Activated naive CD8-positive, alpha-beta T cell (primary cell): Measurements from ENCODE around the gene ATRN.
A peak's percentile ranks its signal among the peaks of the same experiment; 100 is the strongest.
"Not testable (repeated sequence)": the region's sequence is repeated elsewhere in the genome, so short reads cannot be mapped to it uniquely, and the experiment has no call there.

Source experiments
- H3K27ac Mint-ChIP-seq: one replicate; pipeline ENCODE4 v1.8.0; 2021; ENCODE audit warnings: mixed read lengths
- H3K27me3 Mint-ChIP-seq: one replicate; pipeline ENCODE4 v1.8.0; 2021; ENCODE audit warnings: mixed read lengths
- H3K36me3 Mint-ChIP-seq: one replicate; pipeline ENCODE4 v1.8.0; 2021; ENCODE audit warnings: mixed read lengths
- H3K4me1 Mint-ChIP-seq: one replicate; pipeline ENCODE4 v1.8.0; 2021; ENCODE audit warnings: low read depth, mixed read lengths
- H3K4me3 Mint-ChIP-seq: one replicate; pipeline ENCODE4 v1.8.0; 2021; ENCODE audit warnings: mild to moderate bottlenecking, mixed read lengths
- H3K9me3 Mint-ChIP-seq: one replicate; pipeline ENCODE4 v1.8.0; 2021; ENCODE audit warnings: low read depth, mixed read lengths

ATRN gene

DNA sequence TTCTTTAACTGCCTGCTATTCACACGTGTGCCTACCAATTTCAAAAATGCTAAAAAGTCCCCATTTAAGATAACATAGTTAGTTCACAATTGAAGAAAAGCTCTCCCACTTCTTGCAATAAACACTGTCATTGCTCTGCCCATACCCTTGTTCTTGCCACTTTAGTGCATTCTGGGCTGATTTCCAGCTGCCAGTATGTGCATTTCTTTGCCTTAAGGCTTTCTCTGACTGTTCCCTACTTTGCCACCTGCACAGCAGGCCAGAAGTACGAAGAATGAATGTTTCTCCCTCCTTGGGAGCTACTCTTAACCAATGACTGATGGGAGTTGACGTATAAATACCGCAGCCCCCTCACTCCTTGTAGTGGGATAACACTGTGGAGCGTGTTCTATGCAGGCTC, 16.0 kb upstream of the ATRN start:
- no peak overlapping the region for H3K27ac Mint-ChIP-seq
- H3K4me3 Mint-ChIP-seq: no peak overlapping the region
- peaks cover 2% of the 10 kb centered on the region for H3K27me3 Mint-ChIP-seq
- H3K36me3 Mint-ChIP-seq: no peaks in the 10 kb centered on the region
- H3K4me1 Mint-ChIP-seq: no peaks in the 10 kb centered on the region
- no peaks in the 10 kb centered on the region for H3K9me3 Mint-ChIP-seq

- H3K27ac Mint-ChIP-seq: no peak overlapping the region
- no peak overlapping the region for H3K4me3 Mint-ChIP-seq
- no peaks in the 10 kb centered on the region for H3K4me1 Mint-ChIP-seq
- H3K9me3 Mint-ChIP-seq: no peaks in the 10 kb centered on the region
- H3K36me3 Mint-ChIP-seq: no peaks in the 10 kb centered on the region
- peaks cover 2% of the 10 kb centered on the region for H3K27me3 Mint-ChIP-seq
Measured at GRCh38 chr20:3456648-3457047, 14.2 kb upstream of the ATRN start.

GRCh38 chr20:3459881-3460307, 10.9 kb upstream of the ATRN start:
- Mint-ChIP-seq H3K27me3 (peaks cover under 1% of the 10 kb centered on the region), H3K4me3 (no peak overlapping the region), H3K9me3 (no peaks in the 10 kb centered on the region), H3K36me3 (no peaks in the 10 kb centered on the region), H3K4me1 (no peaks in the 10 kb centered on the region), H3K27ac (no peak overlapping the region)

DNA sequence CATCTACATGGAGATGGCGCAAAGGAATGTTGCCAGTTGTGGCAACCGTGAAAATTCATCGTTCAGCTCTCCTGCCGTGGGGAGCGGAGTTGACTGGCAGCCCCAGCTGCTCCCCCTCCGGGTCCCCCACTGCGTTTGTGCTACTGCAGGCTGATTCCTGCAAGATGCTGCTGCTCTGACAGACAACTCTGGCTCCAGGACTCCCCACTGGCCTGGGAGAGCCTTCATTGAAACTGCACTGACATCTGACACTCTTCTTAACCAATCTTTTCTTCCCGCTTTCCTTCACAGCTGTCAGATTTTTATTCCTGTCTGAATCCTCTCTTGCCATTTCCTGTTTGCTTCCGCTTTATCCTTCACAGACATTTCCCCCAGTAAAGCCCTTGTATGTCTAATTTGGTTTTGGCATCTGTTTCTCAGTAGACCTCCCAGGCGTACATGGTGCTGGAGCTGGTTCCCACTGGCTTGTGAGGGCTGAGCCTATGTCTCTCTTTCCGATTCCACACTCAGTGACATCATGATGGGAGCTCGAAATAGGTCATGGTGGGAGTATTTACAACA, 9.5 kb upstream of the ATRN start:
- peaks cover 1% of the 10 kb centered on the region for H3K27me3 Mint-ChIP-seq
- no peaks in the 10 kb centered on the region for H3K4me1 Mint-ChIP-seq
- no peaks in the 10 kb centered on the region for H3K9me3 Mint-ChIP-seq
- no peak overlapping the region for H3K27ac Mint-ChIP-seq
- H3K4me3 Mint-ChIP-seq: no peak overlapping the region
- no peaks in the 10 kb centered on the region for H3K36me3 Mint-ChIP-seq

DNA sequence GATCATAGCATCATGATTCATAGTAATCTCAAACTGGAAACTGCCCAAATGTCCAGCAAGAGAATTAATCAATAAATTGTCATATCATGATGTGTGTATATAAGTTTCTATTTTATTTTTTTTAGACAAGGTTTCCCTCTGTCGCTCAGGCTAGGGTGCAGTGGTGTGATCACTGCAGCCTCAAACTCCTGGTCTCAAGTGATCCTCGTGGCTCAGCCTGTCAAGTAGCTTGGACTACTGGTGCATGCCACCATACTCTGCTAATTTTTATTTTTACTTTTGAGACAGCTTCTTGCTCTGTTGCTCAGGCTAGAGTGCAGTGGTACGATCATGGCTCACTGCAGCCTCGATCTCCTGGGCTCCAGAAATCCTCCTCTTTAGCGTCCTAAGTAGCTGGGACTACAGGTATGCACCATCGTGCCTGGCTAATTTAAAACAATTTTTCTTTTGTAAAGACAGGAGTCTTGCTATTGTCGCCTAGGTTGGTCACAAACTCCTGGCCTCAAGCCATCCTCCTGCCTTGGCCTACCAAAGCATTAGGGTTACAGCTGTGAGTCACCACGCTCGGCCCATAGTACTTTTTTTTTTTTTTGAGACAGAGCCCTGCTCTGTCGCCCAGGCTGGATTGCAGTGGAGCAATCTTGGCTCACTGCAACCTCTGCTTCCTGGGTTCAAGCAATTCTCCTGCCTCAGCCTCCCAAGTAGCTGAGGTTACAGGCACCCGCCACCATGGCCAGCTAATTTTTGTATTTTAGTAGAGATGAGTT, 8.7 kb upstream of the ATRN start:
- no peak overlapping the region for H3K27ac Mint-ChIP-seq
- no peaks in the 10 kb centered on the region for H3K9me3 Mint-ChIP-seq
- no peak overlapping the region for H3K4me3 Mint-ChIP-seq
- no peaks in the 10 kb centered on the region for H3K36me3 Mint-ChIP-seq
- peaks cover 3% of the 10 kb centered on the region for H3K27me3 Mint-ChIP-seq
- H3K4me1 Mint-ChIP-seq: no peaks in the 10 kb centered on the region

DNA sequence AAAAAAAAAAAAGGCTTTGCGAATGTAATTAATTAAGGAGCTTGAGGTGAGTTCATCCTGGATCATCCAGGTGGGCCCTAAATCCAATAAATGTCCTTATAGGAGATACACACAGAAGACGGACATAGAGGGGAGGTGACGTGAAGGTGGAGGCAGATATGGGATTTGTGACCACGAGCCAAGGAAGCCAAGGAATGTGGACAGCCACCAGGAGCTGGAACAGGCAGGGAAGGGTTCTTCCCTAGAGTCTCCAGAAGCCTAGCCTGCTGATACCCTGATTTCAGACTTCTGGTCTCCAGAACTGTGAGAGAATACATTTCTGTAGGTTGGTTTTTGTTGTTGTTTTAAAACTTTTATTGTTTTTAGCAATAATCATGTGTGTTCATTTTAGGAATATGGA, 6.7 kb upstream of the ATRN start:
- no peaks in the 10 kb centered on the region for H3K36me3 Mint-ChIP-seq
- no peaks in the 10 kb centered on the region for H3K4me1 Mint-ChIP-seq
- peaks cover 3% of the 10 kb centered on the region for H3K27me3 Mint-ChIP-seq
- no peak overlapping the region for H3K27ac Mint-ChIP-seq
- no peaks in the 10 kb centered on the region for H3K9me3 Mint-ChIP-seq
- H3K4me3 Mint-ChIP-seq: no peak overlapping the region

GRCh38 chr20:3465301-3465700, 5.5 kb upstream of the ATRN start:
- H3K36me3 Mint-ChIP-seq: no peaks in the 10 kb centered on the region
- H3K4me3 Mint-ChIP-seq: no peak overlapping the region
- peaks cover 2% of the 10 kb centered on the region for H3K4me1 Mint-ChIP-seq
- H3K27ac Mint-ChIP-seq: no peak overlapping the region
- H3K27me3 Mint-ChIP-seq: peaks cover 3% of the 10 kb centered on the region
- no peaks in the 10 kb centered on the region for H3K9me3 Mint-ChIP-seq

- peak overlapping the region; percentile 87 for H3K4me3 Mint-ChIP-seq
- H3K9me3 Mint-ChIP-seq: no peaks in the 10 kb centered on the region
- peak overlapping the region; percentile 64 for H3K27ac Mint-ChIP-seq
- peaks cover 34% of the 10 kb centered on the region for H3K4me1 Mint-ChIP-seq
- H3K36me3 Mint-ChIP-seq: peaks cover 3% of the 10 kb centered on the region
- peaks cover 3% of the 10 kb centered on the region for H3K27me3 Mint-ChIP-seq
Measured at GRCh38 chr20:3470208-3470626, 601 bp upstream of the ATRN start.

- Mint-ChIP-seq H3K27ac (peak overlapping the region; percentile 64), H3K36me3 (peaks cover 3% of the 10 kb centered on the region), H3K9me3 (no peaks in the 10 kb centered on the region), H3K4me1 (peaks cover 34% of the 10 kb centered on the region), H3K4me3 (peak overlapping the region; percentile 95), H3K27me3 (peaks cover 1% of the 10 kb centered on the region)
Measured at GRCh38 chr20:3471397-3472021, 691 bp downstream of the ATRN start.

DNA sequence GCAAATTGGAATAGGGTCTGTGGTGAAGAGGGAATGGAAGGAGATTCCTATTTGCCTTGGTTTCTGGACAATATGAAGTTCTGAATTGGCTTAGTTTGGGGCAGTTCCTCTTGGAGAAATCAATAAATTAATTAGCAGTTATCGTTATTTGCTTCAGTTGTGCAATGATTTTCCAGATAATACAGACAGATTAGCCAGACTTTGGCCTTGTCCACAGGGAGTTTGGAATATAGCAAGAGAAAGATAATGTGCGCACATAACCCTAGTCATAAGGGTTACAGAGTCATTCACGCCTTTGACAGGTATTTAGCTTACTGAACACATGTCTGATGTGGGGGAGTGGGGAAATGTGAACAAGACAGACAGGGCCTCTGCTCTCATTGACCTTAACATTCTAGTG, 1.3 kb downstream of the ATRN start:
- H3K27me3 Mint-ChIP-seq: no peaks in the 10 kb centered on the region
- H3K27ac Mint-ChIP-seq: peak overlapping the region; percentile 64
- peak overlapping the region; percentile 95 for H3K4me3 Mint-ChIP-seq
- no peaks in the 10 kb centered on the region for H3K9me3 Mint-ChIP-seq
- peaks cover 3% of the 10 kb centered on the region for H3K36me3 Mint-ChIP-seq
- H3K4me1 Mint-ChIP-seq: peaks cover 34% of the 10 kb centered on the region

DNA sequence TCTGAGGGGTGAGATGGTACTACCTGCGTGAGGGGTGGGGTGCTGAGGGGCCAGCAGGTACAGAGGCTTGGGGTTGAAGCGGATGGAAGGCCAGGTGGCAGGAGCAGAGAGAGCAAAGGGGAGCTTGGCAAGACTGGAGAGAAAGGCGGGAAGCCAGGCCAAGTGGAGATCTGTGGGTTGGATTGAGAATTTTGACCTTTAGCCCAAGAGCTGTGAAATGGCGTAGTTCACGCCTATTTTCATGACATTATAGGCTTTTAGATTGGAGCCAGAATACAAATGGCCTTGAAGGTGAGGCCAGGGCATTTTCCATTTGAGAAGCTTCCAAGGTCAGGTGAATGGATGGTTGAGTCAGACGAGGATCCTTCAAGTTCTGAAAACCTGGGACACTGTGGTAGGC, 2.5 kb downstream of the ATRN start:
- no peaks in the 10 kb centered on the region for H3K27me3 Mint-ChIP-seq
- H3K36me3 Mint-ChIP-seq: peaks cover 3% of the 10 kb centered on the region
- peak overlapping the region; percentile 95 for H3K4me3 Mint-ChIP-seq
- H3K9me3 Mint-ChIP-seq: no peaks in the 10 kb centered on the region
- H3K4me1 Mint-ChIP-seq: peaks cover 37% of the 10 kb centered on the region
- H3K27ac Mint-ChIP-seq: no peak overlapping the region

DNA sequence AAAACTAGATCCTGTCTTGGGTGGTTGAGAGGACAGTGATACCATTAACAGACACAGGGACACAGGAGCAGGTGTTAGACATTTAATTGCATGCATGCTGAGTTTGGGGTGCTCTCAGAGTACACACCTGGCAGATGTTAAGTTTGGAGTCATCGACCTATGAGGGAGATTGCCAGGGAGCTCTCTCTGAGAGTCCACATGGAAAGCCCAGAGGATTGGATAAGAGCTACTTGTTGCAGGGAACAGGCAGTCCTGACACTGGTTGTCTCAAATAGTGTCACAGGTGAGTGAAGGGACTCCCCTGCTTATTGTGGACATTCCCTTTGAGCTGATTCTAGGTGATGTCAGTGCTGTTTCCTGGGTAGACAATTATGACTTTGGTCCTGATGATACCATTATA, 3.1 kb downstream of the ATRN start:
- Mint-ChIP-seq H3K36me3 (peaks cover 3% of the 10 kb centered on the region), H3K4me3 (peak overlapping the region; percentile 8), H3K27ac (no peak overlapping the region)

DNA sequence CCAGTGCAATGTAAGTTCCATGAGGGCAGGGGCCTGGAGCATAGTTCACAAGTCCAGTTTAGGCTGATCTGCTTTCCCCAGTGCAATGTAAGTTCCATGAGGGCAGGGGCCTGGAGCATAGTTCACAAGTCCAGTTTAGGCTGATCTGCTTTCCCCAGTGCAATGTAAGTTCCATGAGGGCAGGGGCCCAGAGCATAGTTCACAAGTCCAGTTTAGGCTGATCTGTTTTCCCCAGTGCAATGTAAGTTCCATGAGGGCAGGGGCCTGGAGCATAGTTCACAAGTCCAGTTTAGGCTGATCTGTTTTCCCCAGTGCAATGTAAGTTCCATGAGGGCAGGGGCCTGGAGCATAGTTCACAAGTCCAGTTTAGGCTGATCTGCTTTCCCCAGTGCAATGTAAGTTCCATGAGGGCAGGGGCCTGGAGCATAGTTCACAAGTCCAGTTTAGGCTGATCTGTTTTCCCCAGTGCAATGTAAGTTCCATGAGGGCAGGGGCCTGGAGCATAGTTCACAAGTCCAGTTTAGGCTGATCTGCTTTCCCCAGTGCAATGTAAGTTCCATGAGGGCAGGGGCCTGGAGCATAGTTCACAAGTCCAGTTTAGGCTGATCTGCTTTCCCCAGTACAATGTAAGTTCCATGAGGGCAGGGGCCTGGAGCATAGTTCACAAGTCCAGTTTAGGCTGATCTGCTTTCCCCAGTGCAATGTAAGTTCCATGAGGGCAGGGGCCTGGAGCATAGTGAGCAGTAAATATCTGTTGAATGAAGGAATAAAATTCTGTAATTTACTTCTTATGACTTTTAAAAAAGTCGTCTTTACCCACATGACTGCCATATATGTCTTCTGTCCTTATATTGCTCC, 6.4 kb downstream of the ATRN start:
- H3K9me3 Mint-ChIP-seq, H3K4me3 Mint-ChIP-seq, H3K27ac Mint-ChIP-seq, H3K27me3 Mint-ChIP-seq, H3K36me3 Mint-ChIP-seq: not testable (repeated sequence)
- H3K4me1 Mint-ChIP-seq: peaks cover 41% of the 10 kb centered on the region

More for the DNA sequence above, 3.1 kb downstream of the ATRN start:
- Mint-ChIP-seq H3K9me3 (no peaks in the 10 kb centered on the region), H3K27me3 (no peaks in the 10 kb centered on the region), H3K4me1 (peaks cover 37% of the 10 kb centered on the region)

DNA sequence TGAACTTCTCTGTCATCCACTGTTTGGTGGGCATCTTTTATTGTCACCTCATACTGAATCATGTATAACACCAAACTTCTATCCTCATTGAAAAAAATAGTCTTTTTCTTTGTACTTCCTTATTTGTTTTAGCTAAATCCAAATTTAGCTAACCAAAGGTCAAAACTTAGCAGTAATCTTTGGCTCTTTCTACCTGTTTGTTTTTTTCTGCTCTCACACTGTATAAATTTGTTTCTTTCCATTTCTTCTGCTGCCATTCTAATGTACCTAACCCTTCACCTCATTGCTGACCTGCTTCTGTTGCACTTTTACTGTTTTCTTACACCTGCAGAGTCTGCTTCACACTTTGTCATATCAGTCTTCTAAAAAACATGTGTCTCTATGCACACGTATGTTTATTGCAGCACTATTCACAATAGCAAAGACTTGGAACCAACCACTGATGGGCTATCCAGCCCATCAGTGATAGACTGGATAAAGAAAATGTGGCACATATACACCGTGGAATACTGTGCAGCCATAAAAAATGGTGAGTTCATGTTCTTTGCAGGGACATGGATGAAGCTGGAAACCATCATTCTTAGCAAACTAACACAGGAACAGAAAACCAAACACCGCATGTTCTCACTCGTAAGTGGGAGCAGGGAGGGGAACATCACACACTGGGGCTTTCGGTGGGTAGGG, 7.2 kb downstream of the ATRN start:
- peaks cover 3% of the 10 kb centered on the region for H3K36me3 Mint-ChIP-seq
- H3K9me3 Mint-ChIP-seq: no peaks in the 10 kb centered on the region
- H3K27ac Mint-ChIP-seq: peak overlapping the region; percentile 4
- peaks cover 39% of the 10 kb centered on the region for H3K4me1 Mint-ChIP-seq
- H3K4me3 Mint-ChIP-seq: no peak overlapping the region
- H3K27me3 Mint-ChIP-seq: no peaks in the 10 kb centered on the region
